Natural killer cell (primary cell): ENCODE results near the gene GSN. TPM values are rescaled to one million over a fixed set of nuclear protein-coding genes. Genes with fewer than 3 reads are reported as not detected.
A peak's percentile ranks its signal among the peaks of the same experiment; 100 is the strongest.

Source experiments
- ATAC-seq, 3 donors: fragments of 150-1000 bp in 2 of 3; fragments of 200-7000 bp in 1 of 3; cut with Tn5 transposase; 1 replicate in 1 of 3; 2 replicates in 2 of 3; pipeline ENCODE4 v1.10.0; 2021; ENCODE audit warnings: mild to moderate bottlenecking in 2 of 3, moderate library complexity in 2 of 3
- DNase-seq, 2 donors: peaks; one replicate each; pipeline versions ENCODE4 v3.0.0 to v3.0.0-alpha.2; 2013 to 2021; ENCODE audit warnings: mixed read lengths in 1 of 2
- H3K27ac ChIP-seq: one replicate; pipeline ENCODE4 v1.5.1; 2013; ENCODE audit warnings: mild to moderate bottlenecking, low read length
- H3K27me3 ChIP-seq: one replicate; pipeline ENCODE4 v1.6.1; 2013; ENCODE audit warnings: low read length; ENCODE audit not compliant: control insufficient read depth, insufficient read depth
- H3K36me3 ChIP-seq: one replicate; pipeline ENCODE4 v1.6.1; 2013; ENCODE audit warnings: low read length; ENCODE audit not compliant: control insufficient read depth, insufficient read depth
- H3K4me1 ChIP-seq: one replicate; pipeline ENCODE4 v1.6.1; 2013; ENCODE audit warnings: low read length; ENCODE audit not compliant: control insufficient read depth, insufficient read depth
- H3K4me3 ChIP-seq: one replicate; pipeline ENCODE4 v1.5.1; 2013; ENCODE audit warnings: low read length
- H3K9me3 ChIP-seq: one replicate; pipeline ENCODE4 v1.6.1; 2013; ENCODE audit warnings: low read length; ENCODE audit not compliant: control insufficient read depth, insufficient read depth
- H3K27ac Mint-ChIP-seq, 2 donors: one replicate each; pipeline ENCODE4 v1.8.0; 2022; ENCODE audit warnings: mild to moderate bottlenecking in 2 of 2, mixed read lengths in 2 of 2, moderate library complexity in 1 of 2
- H3K27me3 Mint-ChIP-seq, 2 donors: one replicate each; pipeline ENCODE4 v1.8.0; 2022; ENCODE audit warnings: low read depth in 2 of 2, mixed read lengths in 2 of 2
- H3K36me3 Mint-ChIP-seq: one replicate; pipeline ENCODE4 v1.8.0; 2022; ENCODE audit warnings: mixed read lengths
- H3K4me1 Mint-ChIP-seq, 2 donors: one replicate each; pipeline ENCODE4 v1.8.0; 2022; ENCODE audit warnings: mixed read lengths in 2 of 2
- H3K4me3 Mint-ChIP-seq: one replicate; pipeline ENCODE4 v1.8.0; 2022; ENCODE audit warnings: mild to moderate bottlenecking, moderate library complexity, mixed read lengths
- H3K9me3 Mint-ChIP-seq, 2 donors: one replicate each; pipeline ENCODE4 v1.8.0; 2022; ENCODE audit warnings: mixed read lengths in 2 of 2
- WGBS: methylation state at CpG from one replicate; pipeline ENCODE4 v1.1.7; 2013; ENCODE audit warnings: missing lambda C conversion rate; ENCODE audit not compliant: insufficient coverage; 5-methylcytosine and 5-hydroxymethylcytosine counted together
- intact Hi-C: fragments of 100-400 bp; cut with micrococcal nuclease; formaldehyde crosslinking; loops from one replicate; pipeline ENCODE4 v1.14.2; 2022
- total RNA-seq, 4 donors: library from RNA; stranded (reverse); fragments of 120-200 nt in 1 of 4; gene quantifications; one replicate each; pipeline versions ENCODE4 v1.2.3 to v1.2.4, GENCODE V29; 2013 to 2022
- TF ChIP-seq, protein P1 (sequence below): fragments of 200-600 bp; IDR thresholded peaks from one replicate; pipeline ENCODE4 v1.8.0; 2022; ENCODE audit warnings: antibody characterized with exemption

The GSN gene
- total RNA-seq, 3 donors from 2014 or later (not counting 1 experiment from before 2014, with no cell fraction given): 92.9 to 103 (median 103) TPM

DNA sequence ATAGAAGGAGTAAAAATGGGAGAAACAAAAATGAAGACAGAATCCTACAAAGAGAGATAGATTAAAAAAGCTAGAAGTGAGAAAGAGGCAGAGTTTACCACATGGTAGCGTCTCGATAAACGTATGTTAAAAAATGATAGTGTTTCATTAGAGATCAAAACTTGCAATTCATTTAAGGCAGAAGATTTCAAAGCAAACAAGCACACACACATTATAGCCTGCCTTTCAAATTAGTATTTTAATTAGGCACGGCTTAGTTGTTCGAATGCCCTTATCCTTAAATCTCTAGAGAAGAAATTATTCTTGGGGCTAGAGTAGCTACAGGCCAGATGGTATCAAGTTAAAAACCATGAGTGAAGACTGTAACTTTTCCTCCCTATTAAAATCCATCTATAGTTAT lies 96.1 kb downstream of the GSN start:
- intact Hi-C loops: no loop called here
- DNase-seq: no peak
- no peak overlapping the region for H3K27ac ChIP-seq
- Mint-ChIP-seq H3K4me1 (peaks cover 78 to 82% of the 10 kb centered on the region in 2 donors), H3K9me3 (no peaks in the 10 kb centered on the region), H3K27ac (peak overlapping the region; percentile 93 to 94), H3K36me3 (no peaks in the 10 kb centered on the region), H3K27me3 (no peaks in the 10 kb centered on the region), H3K4me3 (peak overlapping the region; percentile 29)
- peaks cover 21% of the 10 kb centered on the region for H3K4me1 ChIP-seq
- TF ChIP-seq, protein P1, sequence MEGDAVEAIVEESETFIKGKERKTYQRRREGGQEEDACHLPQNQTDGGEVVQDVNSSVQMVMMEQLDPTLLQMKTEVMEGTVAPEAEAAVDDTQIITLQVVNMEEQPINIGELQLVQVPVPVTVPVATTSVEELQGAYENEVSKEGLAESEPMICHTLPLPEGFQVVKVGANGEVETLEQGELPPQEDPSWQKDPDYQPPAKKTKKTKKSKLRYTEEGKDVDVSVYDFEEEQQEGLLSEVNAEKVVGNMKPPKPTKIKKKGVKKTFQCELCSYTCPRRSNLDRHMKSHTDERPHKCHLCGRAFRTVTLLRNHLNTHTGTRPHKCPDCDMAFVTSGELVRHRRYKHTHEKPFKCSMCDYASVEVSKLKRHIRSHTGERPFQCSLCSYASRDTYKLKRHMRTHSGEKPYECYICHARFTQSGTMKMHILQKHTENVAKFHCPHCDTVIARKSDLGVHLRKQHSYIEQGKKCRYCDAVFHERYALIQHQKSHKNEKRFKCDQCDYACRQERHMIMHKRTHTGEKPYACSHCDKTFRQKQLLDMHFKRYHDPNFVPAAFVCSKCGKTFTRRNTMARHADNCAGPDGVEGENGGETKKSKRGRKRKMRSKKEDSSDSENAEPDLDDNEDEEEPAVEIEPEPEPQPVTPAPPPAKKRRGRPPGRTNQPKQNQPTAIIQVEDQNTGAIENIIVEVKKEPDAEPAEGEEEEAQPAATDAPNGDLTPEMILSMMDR: no peak
- no peak for ATAC-seq
- H3K36me3 ChIP-seq: peaks cover 18% of the 10 kb centered on the region
- no peaks in the 10 kb centered on the region for H3K9me3 ChIP-seq
- no peak overlapping the region for H3K4me3 ChIP-seq
- H3K27me3 ChIP-seq: no peaks in the 10 kb centered on the region
- 77% methylated on average over 3 of the region's 5 CpGs for WGBS

DNA sequence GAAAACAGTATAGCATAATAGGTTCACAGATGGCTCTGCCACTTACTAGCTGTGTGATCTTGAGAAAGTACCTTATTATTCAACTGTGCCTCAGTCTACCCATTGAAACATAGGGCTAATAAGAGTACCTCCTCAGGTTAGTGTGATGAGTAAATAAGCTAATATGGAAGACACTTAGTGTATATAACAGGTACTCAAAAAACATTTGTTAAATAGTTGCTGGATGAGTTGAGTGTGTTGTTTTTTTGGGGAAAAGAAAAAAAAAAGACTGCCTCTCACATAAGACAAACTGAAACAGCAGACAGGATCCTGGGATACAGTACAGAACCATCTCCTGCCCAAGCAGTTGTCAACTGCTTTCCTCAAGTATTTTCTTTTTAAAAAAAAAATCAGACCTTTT lies 96.9 kb downstream of the GSN start:
- Mint-ChIP-seq H3K4me1 (peaks cover 70 to 77% of the 10 kb centered on the region in 2 donors), H3K9me3 (no peaks in the 10 kb centered on the region), H3K4me3 (peak overlapping the region; percentile 29), H3K27me3 (no peaks in the 10 kb centered on the region), H3K36me3 (no peaks in the 10 kb centered on the region), H3K27ac (peak overlapping the region; percentile 93 to 94)
- Histone ChIP-seq H3K27ac (peak overlapping the region; percentile 36), H3K4me3 (no peak overlapping the region), H3K4me1 (peaks cover 24% of the 10 kb centered on the region), H3K36me3 (peaks cover 18% of the 10 kb centered on the region), H3K9me3 (no peaks in the 10 kb centered on the region), H3K27me3 (no peaks in the 10 kb centered on the region)
- DNase-seq (no peak), ATAC-seq (no peak)
- intact Hi-C loops: no loop called here
- TF ChIP-seq, protein P1: no peak

DNA sequence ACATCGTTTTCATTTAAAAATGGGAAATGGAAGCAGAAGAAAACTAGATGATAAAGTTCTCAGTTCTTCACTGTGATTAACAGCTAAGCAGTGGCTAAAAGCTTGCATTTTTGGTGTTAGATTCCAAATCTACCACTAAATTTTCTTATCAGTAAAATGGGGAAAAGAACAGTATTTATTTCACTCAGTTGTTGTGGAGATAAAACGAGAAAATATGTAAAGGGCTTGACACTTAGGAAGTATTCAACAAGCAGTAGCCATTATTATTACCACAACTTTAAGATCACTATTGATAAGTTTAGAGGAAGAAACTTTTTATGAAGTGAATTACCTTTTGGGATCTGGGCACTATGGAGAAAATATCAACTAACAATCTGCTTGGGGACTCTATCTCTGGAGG lies 97.6 kb downstream of the GSN start:
- no peak overlapping the region for H3K4me3 ChIP-seq
- Mint-ChIP-seq H3K4me1 (peaks cover 68 to 78% of the 10 kb centered on the region in 2 donors), H3K9me3 (peaks cover 0 to 3% of the 10 kb centered on the region in 2 donors), H3K27me3 (no peaks in the 10 kb centered on the region), H3K36me3 (no peaks in the 10 kb centered on the region), H3K27ac (peak overlapping the region; percentile 93 to 94), H3K4me3 (peak overlapping the region; percentile 29)
- peaks cover 18% of the 10 kb centered on the region for H3K36me3 ChIP-seq
- intact Hi-C loops: no loop called here
- WGBS: no CpG with 5 or more reads among the region's 2 CpGs
- DNase-seq: no peak
- H3K27me3 ChIP-seq: no peaks in the 10 kb centered on the region
- H3K4me1 ChIP-seq: peaks cover 28% of the 10 kb centered on the region
- no peak for ATAC-seq
- TF ChIP-seq, protein P1: no peak
- no peak overlapping the region for H3K27ac ChIP-seq
- no peaks in the 10 kb centered on the region for H3K9me3 ChIP-seq

DNA sequence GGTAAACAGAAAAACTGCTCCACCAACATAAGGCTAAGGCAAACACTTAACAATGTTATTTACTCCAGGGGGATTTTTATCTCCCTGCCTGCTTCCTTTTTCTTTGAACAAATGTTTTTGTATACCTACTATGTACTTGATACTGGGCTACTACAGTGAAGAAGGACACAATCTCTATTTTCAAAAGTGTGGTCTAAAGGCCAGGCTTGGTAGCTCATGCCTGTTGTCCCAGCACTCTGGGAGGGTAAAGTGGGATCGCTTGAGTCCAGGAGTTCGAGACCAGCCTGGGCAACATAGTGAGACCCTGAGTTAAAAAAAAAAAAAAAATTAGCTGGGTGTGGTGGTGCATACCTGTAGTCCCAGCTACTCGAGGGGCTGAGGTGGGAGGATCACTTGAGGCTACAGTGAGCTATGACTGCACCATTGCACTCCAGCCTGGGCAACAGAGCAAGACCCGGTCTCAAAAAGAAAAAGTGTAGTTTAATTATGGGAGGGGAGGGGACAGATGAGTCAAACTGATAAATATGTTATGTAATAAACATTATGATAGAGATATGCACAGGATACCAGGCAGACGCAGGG lies 98.7 kb downstream of the GSN start:
- no peak overlapping the region for H3K4me3 ChIP-seq
- ATAC-seq (no peak), DNase-seq (no peak)
- H3K4me1 Mint-ChIP-seq: peaks cover 74 to 80% of the 10 kb centered on the region in 2 donors
- peaks cover 28% of the 10 kb centered on the region for H3K4me1 ChIP-seq
- H3K36me3 Mint-ChIP-seq: no peaks in the 10 kb centered on the region
- no peaks in the 10 kb centered on the region for H3K27me3 ChIP-seq
- H3K4me3 Mint-ChIP-seq: peak overlapping the region; percentile 62
- H3K9me3 Mint-ChIP-seq: peaks cover 0 to 3% of the 10 kb centered on the region in 2 donors
- H3K27ac ChIP-seq: peak overlapping the region; percentile 15
- intact Hi-C loops: no loop called here
- 70% methylated on average over 5 of the region's 5 CpGs for WGBS
- no peaks in the 10 kb centered on the region for H3K9me3 ChIP-seq
- TF ChIP-seq, protein P1: no peak
- H3K27ac Mint-ChIP-seq: peak overlapping the region; percentile 93 to 94
- no peaks in the 10 kb centered on the region for H3K27me3 Mint-ChIP-seq
- H3K36me3 ChIP-seq: peaks cover 18% of the 10 kb centered on the region
